Right atrium auricular region (tissue), 2 donors: Measurements from ENCODE around the gene NAALADL2. TPM values are rescaled to one million over a fixed set of nuclear protein-coding genes. Genes with fewer than 3 reads are reported as not detected.
"Not testable (repeated sequence)": the region's sequence is repeated elsewhere in the genome, so short reads cannot be mapped to it uniquely, and the experiment has no call there.

Source experiments
- DNase-seq: peaks from one replicate; pipeline ENCODE4 v3.0.0-alpha.2; 2019; ENCODE audit warnings: low spot score
- H3K27ac ChIP-seq, 2 donors: fragments of 200-600 bp; sonication (generic); 1 replicate in 1 of 2; 2 replicates in 1 of 2; pipeline ENCODE4 v1.5.1; 2016 to 2019
- H3K27me3 ChIP-seq, 2 donors: fragments of 200-600 bp; sonication (generic); one replicate each; pipeline versions ENCODE4 v1.5.1 to v1.6.0; 2017 to 2019
- H3K36me3 ChIP-seq: fragments of 200-600 bp; sonication (generic); one replicate; pipeline ENCODE4 v1.5.1; 2016
- H3K4me1 ChIP-seq, 2 donors: fragments of 200-600 bp; sonication (generic); one replicate each; pipeline versions ENCODE4 v1.5.1 to v1.6.0; 2017 to 2019
- H3K4me3 ChIP-seq, 2 donors: fragments of 200-600 bp; sonication (generic); 1 replicate in 1 of 2; 2 replicates in 1 of 2; pipeline ENCODE4 v1.5.1; 2017 to 2019; ENCODE audit warnings: mild to moderate bottlenecking in 1 of 2, moderate library complexity in 1 of 2
- H3K9me3 ChIP-seq, 2 donors: fragments of 200-600 bp; sonication (generic); one replicate each; pipeline ENCODE4 v1.5.1; 2019
- total RNA-seq, 2 donors: library from RNA; depleted of rRNA; stranded (reverse); fragments of >200 nt; gene quantifications; one replicate each; pipeline ENCODE4 v1.1.0, GENCODE V29; 2016
- TF ChIP-seq, protein P1 (sequence below), 2 donors: fragments of 200-600 bp; sonication (generic); IDR thresholded peaks; one replicate each; pipeline ENCODE4 v1.5.1; 2019; ENCODE audit warnings: antibody characterized with exemption in 2 of 2

The NAALADL2 gene
- total RNA-seq, 2 donors from 2014 or later, result 2.5 to 3.2 TPM

DNA sequence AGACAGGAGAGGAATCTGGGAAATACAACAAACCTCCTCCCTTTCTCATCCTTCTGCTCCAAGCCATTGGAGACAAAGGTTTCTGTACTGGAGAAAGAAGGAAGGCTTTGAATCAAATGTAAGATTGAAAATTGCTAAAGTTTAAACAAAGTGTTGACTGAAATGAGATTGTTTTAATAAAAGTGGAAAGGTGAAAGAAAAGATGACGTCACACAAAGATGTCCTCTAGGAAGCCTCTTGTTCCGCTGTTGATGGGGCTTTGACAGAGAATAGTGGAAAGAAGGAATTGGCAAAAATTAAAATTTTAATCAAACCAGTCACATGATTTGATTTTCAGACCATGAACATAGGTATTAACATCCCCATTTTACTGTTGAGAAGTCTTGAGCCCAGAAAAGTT lies 967.6 kb downstream of the NAALADL2 start:
- no peaks in the 10 kb centered on the region for H3K36me3 ChIP-seq
- H3K4me3 ChIP-seq, result no peak overlapping the region
- H3K27me3 ChIP-seq, result no peaks in the 10 kb centered on the region
- no peak overlapping the region for H3K27ac ChIP-seq
- H3K9me3 ChIP-seq, result no peaks in the 10 kb centered on the region
- no peak for DNase-seq
- TF ChIP-seq, protein P1, sequence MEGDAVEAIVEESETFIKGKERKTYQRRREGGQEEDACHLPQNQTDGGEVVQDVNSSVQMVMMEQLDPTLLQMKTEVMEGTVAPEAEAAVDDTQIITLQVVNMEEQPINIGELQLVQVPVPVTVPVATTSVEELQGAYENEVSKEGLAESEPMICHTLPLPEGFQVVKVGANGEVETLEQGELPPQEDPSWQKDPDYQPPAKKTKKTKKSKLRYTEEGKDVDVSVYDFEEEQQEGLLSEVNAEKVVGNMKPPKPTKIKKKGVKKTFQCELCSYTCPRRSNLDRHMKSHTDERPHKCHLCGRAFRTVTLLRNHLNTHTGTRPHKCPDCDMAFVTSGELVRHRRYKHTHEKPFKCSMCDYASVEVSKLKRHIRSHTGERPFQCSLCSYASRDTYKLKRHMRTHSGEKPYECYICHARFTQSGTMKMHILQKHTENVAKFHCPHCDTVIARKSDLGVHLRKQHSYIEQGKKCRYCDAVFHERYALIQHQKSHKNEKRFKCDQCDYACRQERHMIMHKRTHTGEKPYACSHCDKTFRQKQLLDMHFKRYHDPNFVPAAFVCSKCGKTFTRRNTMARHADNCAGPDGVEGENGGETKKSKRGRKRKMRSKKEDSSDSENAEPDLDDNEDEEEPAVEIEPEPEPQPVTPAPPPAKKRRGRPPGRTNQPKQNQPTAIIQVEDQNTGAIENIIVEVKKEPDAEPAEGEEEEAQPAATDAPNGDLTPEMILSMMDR (IDR thresholded peaks at IDR 0.05), result no peak
- no peaks in the 10 kb centered on the region for H3K4me1 ChIP-seq

DNA sequence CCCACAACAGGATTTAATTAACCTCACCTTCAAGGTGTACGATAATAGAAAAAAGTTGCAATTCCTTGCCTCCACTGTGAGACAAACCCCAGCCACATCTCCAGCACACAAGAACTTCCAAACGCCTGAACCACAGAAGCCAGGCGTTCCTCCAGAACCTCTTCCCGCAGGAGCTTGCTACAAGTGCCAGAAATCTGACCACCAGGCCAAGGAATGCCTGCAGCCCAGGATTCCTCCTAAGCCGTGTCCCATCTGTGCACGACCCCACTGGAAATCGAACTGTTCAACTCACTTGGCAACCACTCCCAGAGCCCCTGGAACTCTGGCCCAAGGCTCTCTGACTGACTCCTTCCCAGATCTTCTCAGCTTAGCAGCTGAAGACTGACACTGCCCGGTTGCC lies 970.7 kb downstream of the NAALADL2 start:
- not testable (repeated sequence) for H3K27ac ChIP-seq, DNase-seq, H3K9me3 ChIP-seq, H3K4me3 ChIP-seq, H3K36me3 ChIP-seq, H3K4me1 ChIP-seq, H3K27me3 ChIP-seq

DNA sequence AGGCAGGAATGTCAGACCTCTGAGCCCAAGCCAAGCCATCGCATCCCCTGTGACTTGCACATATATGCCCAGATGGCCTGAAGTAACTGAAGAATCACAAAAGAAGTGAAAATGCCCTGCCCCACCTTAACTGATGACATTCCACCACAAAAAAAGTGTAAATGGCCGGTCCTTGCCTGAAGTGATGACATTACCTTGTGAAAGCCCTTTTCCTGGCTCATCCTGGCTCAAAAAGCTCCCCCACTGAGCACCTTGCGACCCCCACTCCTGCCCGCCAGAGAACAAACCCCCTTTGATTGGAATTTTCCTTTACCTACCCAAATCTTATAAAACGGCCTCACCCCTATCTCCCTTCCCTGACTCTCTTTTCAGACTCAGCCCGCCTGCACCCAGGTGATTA lies 976.6 kb downstream of the NAALADL2 start:
- not testable (repeated sequence) for H3K36me3 ChIP-seq, DNase-seq, H3K27ac ChIP-seq, H3K9me3 ChIP-seq, H3K4me3 ChIP-seq, H3K27me3 ChIP-seq, H3K4me1 ChIP-seq

DNA sequence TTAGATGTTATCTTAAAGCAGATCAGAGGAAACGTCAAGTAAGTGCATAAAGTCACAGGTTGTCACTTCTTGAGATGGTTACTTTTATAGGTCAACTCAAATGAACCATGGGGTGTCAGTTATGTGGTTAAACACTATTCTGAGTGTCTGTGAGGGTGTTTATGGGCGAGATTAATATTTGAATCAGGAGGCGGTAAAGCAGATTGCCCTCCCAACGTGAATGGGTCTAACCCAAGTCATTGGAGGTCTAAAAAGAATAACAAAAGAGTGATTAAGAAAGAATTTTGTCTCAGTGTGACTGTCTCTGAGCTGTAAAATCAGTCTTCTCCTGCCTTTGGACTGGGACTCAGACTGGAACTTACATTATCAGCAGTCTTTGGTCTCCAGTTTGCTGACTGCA lies 977.5 kb downstream of the NAALADL2 start:
- H3K27me3 ChIP-seq, result no peaks in the 10 kb centered on the region
- no peak overlapping the region for H3K4me3 ChIP-seq
- DNase-seq, result no peak
- no peaks in the 10 kb centered on the region for H3K4me1 ChIP-seq
- TF ChIP-seq, protein P1 (IDR thresholded peaks at IDR 0.05), result no peak
- no peak overlapping the region for H3K27ac ChIP-seq
- no peaks in the 10 kb centered on the region for H3K9me3 ChIP-seq
- no peaks in the 10 kb centered on the region for H3K36me3 ChIP-seq

DNA sequence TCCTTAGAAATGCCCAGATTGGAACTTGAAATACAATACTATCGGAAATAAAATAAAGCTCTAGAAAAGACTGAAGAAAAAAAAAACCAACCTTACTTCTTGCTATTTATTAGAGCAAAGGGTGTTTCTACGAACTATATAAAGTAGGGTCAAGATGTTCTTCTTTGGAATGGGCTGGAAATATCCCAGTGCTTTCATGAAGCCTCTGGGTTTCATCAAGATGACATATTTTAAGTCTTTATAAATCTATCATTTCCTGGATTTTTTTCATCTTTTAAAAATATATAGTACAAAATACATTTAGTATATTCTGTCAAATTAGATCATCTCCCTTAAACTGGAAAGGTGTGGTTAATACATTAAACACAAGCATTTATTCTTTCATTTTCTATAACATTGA lies 978.8 kb downstream of the NAALADL2 start:
- H3K36me3 ChIP-seq, result no peaks in the 10 kb centered on the region
- H3K9me3 ChIP-seq, result no peaks in the 10 kb centered on the region
- no peak for DNase-seq
- H3K27me3 ChIP-seq, result no peaks in the 10 kb centered on the region
- no peak overlapping the region for H3K27ac ChIP-seq
- H3K4me1 ChIP-seq, result no peaks in the 10 kb centered on the region
- TF ChIP-seq, protein P1 (IDR thresholded peaks at IDR 0.05), result no peak
- H3K4me3 ChIP-seq, result no peak overlapping the region

DNA sequence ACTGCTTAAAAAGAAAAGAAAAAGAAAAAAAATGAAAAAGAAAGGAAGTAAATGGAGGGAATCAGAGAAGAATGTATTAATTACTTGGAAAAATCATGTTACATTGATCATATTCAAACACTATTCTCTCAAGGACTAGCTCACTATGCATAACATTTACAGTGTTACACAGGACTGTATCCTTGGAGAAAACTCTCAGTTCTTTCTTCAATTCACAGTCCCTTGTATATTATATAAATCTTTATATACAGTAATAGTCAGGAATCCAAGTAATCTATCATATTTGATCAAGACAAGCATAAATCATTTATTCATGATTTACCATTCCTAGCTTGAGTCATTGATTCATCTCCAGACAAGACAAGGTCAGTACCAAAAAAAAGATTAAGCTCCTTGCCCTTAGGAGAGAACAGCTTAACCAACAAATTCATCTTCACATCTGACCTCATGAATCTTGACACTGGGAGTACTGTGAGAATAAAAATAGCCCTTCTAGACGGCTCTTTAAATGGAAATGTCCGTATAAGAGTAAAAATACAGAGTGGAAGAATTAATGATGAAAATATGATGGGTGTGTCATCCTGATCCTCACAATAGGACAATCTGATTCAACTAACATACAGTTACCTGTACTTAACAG lies 980.4 kb downstream of the NAALADL2 start:
- Histone ChIP-seq H3K27me3 (no peaks in the 10 kb centered on the region), H3K4me1 (no peaks in the 10 kb centered on the region), H3K36me3 (no peaks in the 10 kb centered on the region), H3K9me3 (no peaks in the 10 kb centered on the region), H3K27ac (no peak overlapping the region), H3K4me3 (no peak overlapping the region)
- TF ChIP-seq, protein P1 (IDR thresholded peaks at IDR 0.05), result no peak
- DNase-seq, result no peak

DNA sequence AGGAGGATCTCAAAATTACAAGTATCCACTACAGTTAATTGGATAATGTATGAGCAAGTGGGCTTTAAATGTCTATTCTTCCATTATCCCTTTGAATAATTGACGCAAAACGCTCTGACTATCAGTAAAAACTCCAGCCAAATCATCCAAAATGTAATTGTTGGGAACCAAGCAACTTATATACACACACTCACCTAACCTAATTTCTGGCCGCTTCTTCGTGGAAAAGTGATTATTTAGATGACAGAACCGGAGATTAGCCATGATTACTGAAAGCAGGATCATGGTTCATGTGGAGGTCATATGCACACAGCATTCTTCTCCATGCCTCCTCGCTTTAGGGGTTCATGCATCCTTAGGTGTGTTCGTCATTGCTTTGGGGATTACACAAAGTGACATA lies 992.4 kb downstream of the NAALADL2 start:
- Histone ChIP-seq H3K9me3 (no peaks in the 10 kb centered on the region), H3K27me3 (no peaks in the 10 kb centered on the region), H3K36me3 (no peaks in the 10 kb centered on the region), H3K4me3 (no peak overlapping the region), H3K27ac (no peak overlapping the region), H3K4me1 (no peaks in the 10 kb centered on the region)
- DNase-seq, result no peak
- TF ChIP-seq, protein P1 (IDR thresholded peaks at IDR 0.05), result no peak
